HG03108 (cell line): ENCODE measurements around the gene CNPY1.

ENCODE experiments used
- ATAC-seq: cut with Tn5 transposase; IDR thresholded peaks from one replicate; pipeline ENCODE4 v1.9.1; 2021; ENCODE audit warnings: moderate library complexity; ENCODE audit not compliant: unreplicated experiment

CNPY1 gene

GRCh38 chr7:155469311-155470185, 76.8 kb downstream of the CNPY1 start:
- ATAC-seq = no peak

GRCh38 chr7:155468785-155469148, 77.6 kb downstream of the CNPY1 start:
- ATAC-seq = no peak

- no peak for ATAC-seq
Observed at GRCh38 chr7:155467846-155468784, 78.2 kb downstream of the CNPY1 start.

- peak; percentile 57 for ATAC-seq
Observed at GRCh38 chr7:155466814-155467733, 79.3 kb downstream of the CNPY1 start.

GRCh38 chr7:155466142-155466813, 80.1 kb downstream of the CNPY1 start:
- no peak for ATAC-seq

GRCh38 chr7:155465761-155466141, 80.6 kb downstream of the CNPY1 start:
- no peak for ATAC-seq

- no peak for ATAC-seq
Observed at GRCh38 chr7:155464948-155465739, 81.2 kb downstream of the CNPY1 start.

GRCh38 chr7:155464183-155464582, 82.2 kb downstream of the CNPY1 start:
- ATAC-seq = no peak

- ATAC-seq = no peak
Observed at GRCh38 chr7:155463114-155463811, 83.1 kb downstream of the CNPY1 start.

GRCh38 chr7:155462163-155462735, 84.1 kb downstream of the CNPY1 start:
- no peak for ATAC-seq

- no peak for ATAC-seq
Observed at GRCh38 chr7:155461631-155462030, 84.7 kb downstream of the CNPY1 start.

GRCh38 chr7:155460926-155461613, 85.3 kb downstream of the CNPY1 start:
- ATAC-seq = no peak

GRCh38 chr7:155459700-155460461, 86.5 kb downstream of the CNPY1 start:
- no peak for ATAC-seq

GRCh38 chr7:155458878-155459699, 87.3 kb downstream of the CNPY1 start:
- no peak for ATAC-seq

GRCh38 chr7:155458111-155458877, 88.1 kb downstream of the CNPY1 start, which contains the start of gene EN2:
Gene EN2 (plus strand): TSS chr7:155458129. CDS start chr7:155458378, 249 bp downstream.
- ATAC-seq = no peak
